Inflammatory macrophage (primary cell): ENCODE data around the gene USP24.
A peak's percentile ranks its signal among the peaks of the same experiment; 100 is the strongest.
"Not testable (repeated sequence)": the region's sequence is repeated elsewhere in the genome, so short reads cannot be mapped to it uniquely, and the experiment has no call there.

Source experiments
- DNase-seq, 2 donors: peaks; one replicate each; pipeline ENCODE4 v3.0.0-alpha.2; 2020 to 2022

The USP24 gene

DNA sequence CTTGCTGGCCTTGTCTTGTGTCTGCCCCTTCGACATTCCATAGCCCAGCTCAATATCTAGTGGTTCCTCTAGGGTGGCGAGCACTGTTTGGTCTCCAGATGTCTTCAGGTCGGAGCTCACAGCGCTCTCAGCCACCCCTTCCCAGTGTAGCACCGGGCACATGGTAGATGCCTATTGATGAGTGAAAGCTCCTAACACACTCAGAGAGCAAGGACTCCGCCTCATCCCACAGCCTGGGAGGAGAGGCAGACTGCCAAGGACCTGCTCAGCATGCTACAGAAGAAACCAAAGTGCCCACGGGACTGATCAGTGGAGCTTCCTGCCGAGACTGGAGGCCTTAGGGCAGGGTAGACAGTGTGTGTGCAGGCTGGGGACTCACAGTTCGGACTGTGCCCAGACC lies 164.9 kb downstream of the USP24 start:
- DNase-seq: no peak

DNA sequence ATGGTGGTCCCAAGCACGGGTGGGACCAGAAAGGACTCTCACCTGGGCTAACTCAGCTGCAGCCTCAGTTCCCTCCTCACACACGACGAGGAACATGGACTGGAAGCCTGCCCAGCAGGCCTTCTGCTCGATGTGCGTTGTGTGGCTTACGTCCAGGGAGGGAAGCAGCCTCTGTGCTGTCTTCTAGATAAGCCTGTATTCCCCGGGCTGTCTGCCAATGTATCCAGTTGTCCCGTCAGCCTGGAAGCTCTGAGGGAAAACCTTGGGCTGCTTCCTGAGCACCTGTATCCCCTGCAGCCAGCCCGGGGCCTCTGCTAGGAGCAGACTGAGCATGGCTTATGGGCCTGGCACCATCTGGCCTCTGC lies 165.3 kb downstream of the USP24 start:
- DNase-seq: no peak

DNA sequence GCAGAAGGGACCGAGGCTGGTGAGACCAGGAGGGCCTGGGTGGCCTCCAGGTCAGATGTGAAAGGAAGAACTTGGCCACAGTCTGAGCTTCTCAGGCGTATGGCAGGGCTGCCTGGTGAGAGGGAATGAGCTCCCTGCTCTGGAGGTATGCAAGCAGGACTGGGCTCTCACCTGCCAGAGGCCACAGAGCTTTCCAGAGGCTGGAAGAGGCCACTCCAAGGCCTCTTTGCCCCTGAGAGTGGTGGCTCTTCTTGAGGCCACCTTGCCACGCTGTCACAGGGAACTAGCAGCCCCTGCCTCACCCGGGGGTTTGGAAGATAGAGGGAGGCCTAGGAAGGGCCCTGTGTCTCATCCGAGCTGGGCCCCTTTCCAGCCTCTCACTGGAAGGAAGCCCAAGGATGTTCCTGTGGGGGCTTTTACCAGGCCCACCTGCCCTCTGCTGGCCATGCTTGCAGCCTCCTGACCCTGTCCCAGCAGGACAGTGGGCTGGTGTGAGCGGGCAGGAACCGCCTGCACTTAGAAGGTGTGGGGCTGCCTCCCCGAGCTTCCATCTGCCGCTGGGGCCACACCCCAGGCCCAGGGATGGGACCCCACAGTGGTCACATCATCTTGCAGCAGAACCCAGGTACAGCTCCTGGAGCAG lies 165.8 kb downstream of the USP24 start:
- DNase-seq: no peak

DNA sequence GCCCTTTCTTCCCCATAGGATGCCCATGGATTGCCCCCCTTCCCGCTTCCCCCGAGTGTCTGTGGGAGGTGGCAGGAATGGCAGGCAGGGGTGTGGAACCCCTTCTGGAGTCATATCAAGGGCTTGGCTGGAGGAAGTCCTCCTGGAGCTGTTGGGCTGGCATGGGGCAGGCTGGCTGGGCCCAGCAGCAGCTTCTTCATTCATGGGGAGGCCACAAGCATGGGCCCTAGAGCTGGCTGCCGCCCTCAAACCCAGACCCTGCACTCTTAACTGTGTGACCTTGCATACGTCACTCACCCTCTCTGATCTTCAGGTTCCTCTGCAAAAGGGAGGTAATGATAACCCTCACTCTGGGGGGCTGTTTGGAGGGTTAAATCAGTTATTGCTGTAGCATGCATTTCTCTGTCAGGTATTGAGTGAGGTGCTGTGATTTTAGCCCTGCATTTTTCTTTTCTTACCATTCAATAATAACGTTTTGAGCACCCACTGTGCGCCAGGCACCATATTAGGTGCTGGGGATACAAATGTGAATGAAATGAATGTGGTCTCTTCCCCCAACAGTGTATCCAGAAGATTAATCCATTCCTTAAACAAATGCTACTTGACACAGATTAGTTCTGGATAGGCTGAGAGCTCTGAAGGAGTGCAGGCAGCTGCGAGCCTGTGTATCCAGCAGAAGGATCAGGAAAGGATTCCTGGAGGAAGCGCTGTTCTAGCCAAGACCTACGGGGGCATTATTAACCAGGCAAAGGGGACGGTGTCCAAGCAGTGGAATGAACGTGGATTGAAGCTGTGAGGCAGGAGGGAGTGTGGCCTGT lies 166.5 kb downstream of the USP24 start:
- no peak for DNase-seq

DNA sequence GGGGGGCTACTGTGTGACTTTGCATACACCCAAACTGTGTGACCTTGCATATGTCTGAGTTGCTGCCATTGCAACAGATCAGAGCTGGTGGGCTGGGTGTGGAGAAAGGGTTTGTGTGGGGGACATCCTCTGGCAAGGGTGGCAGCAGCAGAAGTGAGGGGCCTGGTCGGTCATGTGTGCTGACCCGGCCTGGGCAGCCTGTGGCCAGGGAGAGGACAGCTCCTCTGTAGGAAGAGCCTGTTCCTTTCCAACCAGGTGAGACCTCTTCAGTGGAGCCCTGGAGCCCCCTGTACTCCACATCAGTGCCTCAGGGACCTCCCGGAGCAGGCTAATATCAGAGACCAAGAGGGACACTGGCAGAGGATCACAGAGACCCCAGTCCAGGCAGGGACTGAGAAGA lies 167.6 kb downstream of the USP24 start:
- DNase-seq: no peak

DNA sequence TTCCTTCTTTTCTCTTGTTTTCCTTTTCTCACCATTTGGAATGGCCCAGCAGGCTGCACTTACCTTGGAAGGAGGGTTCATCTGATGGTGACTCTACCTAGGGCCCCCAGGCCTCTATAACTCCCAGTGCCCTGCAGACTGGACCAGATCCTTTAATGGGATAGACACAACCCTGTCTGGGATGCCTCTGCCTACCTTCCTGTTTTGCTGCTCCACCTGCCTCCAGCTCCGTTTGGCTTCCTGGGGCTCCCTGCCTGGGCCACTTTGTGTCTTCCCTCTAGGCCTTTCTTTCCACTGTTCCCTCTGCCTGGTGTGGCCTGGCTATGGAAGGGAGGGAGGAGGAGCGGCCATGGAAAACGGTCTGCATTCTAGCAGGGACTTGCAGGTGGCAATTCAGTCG lies 168.3 kb downstream of the USP24 start:
- no peak for DNase-seq

DNA sequence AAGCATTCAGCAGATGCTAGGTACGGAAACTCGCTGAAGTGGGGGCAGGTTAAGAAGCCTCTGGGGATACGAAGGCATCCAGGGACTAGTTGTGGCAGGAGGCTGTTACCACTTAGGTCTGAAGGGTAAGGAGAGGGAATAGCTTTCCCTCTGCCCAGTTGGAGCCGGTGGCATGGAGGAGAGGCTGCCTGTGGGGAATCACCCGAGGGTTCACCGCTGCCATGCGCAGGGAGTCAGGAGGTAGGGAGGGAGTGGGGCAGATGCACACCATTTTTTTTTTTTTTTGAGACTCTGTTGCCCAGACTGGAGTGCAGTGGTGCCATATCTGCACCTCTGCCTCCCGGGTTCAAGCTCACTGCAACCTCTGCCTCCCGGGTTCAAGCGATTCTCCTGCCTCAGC lies 169.7 kb downstream of the USP24 start:
- no peak for DNase-seq

DNA sequence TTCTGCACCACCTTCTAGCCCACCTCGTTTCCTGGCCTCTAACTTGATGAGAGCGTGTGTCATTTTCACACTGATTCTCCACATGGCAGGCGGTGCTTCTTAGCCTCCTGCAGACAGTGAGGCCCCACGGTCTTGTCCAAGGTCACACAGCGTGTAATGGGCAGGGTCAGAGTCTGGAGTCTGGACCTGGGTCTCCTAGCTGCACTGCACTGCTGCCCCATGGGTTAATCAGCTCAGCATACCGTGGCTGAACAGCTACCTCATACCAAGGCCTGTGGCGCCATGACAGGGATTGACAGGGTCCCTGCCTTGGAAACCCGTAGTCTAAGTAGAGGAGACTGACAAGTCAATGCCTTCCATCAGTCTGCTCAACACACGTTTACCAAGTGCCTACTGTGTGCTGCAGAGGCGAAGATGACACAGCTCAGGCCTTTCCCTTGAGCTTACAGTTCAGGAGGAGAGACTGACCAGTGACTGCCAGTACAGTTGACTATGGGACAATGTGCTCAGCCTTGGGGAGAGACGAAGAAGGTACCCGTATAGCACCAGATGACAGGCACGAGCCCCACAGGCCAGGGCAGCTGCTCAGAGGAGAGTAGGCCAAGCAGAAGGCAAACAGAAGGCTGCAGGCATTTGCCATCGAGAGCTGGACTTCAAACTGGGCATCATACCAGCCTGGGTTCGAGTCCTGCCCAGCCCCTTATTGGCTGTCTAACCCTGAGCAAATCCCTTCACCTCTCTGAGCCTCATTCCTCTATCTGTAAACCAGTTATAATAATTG lies 170.4 kb downstream of the USP24 start:
- DNase-seq: no peak

DNA sequence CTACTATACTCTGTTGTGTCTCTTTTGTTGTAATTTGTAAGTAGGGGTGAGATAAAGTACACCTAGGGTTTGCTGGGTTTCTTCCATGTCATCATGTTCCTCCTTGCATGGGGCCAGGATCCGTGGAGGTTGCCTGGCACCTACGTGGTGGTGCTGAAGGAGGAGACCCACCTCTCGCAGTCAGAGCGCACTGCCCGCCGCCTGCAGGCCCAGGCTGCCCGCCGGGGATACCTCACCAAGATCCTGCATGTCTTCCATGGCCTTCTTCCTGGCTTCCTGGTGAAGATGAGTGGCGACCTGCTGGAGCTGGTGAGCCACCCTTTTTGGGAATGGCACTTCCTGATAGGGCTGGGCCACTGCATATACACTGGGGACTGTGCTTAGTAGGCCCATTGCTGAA lies 171.4 kb downstream of the USP24 start:
- DNase-seq: no peak

DNA sequence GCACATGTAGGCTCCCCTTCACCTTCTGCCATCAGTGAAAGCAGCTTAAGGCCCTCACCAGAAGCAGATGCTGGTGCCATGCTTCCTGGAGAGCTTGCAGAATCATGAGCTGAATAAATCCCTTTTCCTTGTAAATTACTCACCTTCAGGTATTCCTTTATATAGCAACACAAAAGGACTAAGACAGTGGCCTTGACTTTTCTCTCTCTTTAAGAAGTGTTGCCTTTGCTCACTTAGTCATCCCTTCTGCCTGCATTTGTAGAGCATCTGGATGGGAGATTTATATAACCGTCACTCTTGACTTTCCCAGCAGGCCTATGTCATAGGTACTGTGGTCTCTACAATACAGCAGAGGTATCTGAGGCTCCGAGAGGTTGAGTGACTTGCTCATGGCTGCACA lies 172.2 kb downstream of the USP24 start:
- no peak for DNase-seq

DNA sequence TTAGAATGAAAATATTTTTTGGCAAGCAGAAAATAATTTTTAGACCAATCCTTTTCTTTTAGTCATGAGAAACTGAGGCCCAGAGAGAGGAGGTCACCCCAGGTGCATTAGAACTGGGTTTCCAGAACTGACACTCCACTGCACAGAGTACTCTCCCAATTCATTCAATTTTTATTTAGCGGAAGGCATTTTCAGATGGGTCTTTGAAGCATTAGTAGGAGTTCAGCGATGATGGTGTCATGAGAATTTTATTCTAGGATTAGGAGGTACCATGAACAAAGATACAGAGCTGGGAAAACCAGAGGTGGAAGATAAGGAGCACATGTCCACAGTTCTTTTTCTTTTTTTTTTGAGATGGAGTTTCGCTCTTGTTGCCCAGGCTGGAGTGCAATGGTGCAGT lies 173.6 kb downstream of the USP24 start:
- DNase-seq: no peak

DNA sequence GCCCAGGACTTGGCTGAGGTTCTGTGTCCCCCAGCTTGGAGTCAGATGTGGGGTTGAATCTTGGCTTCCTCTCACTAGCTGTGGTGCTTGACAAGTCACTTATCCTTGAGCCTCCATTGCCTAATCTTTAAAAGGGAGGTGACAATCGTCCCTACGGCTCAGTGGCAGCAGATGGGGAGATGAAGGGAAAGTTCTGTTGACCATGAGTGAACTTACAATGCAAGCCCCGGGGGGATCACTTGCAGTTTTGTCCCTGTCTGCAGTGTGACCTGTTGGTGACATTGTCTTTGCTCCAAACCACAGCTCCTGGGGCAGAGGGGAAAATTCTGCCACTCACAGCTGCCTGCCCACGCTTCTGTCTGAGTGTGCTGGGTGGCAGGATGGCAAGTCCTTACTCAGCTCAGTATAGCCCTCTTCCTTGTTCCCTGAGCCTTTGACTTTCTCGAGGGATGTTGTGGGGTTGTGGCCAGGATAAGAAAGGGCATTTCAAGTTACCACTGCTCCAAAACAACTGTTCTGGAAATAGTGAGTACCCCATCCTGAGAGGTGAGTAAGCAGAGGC lies 174.2 kb downstream of the USP24 start:
- DNase-seq: no peak

DNA sequence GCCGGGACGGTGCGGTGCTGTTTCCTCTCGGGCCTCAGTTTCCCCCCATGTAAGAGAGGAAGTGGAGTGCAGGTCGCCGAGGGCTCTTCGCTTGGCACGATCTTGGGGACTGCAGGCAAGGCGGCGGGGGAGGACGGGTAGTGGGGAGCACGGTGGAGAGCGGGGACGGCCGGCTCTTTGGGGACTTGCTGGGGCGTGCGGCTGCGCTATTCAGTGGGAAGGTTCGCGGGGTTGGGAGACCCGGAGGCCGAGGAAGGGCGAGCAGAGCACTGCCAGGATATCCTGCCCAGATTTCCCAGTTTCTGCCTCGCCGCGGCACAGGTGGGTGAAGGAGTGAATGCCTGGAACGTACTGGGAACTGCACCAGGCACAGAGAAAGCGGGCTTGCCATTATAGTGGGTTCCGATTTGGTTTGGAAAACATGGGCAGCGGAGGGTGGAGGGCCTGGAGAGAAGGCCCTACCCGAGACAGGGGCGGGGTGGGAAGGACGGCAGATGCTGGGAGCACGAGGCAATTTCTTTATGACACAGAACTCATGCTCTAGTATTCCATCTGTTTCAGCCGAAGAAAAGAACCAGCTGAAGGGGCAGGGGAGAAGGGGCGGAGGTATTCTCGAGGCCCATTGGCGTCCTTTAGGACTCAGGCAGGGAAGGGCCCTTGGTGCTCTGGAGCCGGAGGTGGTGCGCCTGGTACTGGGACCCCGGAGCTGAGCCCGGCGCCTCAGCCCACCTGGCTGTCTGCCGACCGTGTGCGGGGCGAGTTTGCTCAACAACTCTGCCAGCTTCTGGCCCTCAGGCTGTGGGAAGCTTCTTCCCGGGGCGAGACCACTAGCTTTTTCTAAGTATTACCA lies 174.9 kb downstream of the USP24 start:
- no peak for DNase-seq

DNA sequence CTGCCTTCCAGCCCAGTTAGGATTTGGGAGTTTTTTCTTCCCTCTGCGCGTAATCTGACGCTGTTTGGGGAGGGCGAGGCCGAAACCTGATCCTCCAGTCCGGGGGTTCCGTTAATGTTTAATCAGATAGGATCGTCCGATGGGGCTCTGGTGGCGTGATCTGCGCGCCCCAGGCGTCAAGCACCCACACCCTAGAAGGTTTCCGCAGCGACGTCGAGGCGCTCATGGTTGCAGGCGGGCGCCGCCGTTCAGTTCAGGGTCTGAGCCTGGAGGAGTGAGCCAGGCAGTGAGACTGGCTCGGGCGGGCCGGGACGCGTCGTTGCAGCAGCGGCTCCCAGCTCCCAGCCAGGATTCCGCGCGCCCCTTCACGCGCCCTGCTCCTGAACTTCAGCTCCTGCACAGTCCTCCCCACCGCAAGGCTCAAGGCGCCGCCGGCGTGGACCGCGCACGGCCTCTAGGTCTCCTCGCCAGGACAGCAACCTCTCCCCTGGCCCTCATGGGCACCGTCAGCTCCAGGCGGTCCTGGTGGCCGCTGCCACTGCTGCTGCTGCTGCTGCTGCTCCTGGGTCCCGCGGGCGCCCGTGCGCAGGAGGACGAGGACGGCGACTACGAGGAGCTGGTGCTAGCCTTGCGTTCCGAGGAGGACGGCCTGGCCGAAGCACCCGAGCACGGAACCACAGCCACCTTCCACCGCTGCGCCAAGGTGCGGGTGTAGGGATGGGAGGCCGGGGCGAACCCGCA lies 175.7 kb downstream of the USP24 start, which contains the start of gene PCSK9:
Gene PCSK9 (plus strand): TSS at position 207 of the 741 bp plus-strand sequence. CDS start 290 bp downstream, at position 497.
- DNase-seq: no peak

DNA sequence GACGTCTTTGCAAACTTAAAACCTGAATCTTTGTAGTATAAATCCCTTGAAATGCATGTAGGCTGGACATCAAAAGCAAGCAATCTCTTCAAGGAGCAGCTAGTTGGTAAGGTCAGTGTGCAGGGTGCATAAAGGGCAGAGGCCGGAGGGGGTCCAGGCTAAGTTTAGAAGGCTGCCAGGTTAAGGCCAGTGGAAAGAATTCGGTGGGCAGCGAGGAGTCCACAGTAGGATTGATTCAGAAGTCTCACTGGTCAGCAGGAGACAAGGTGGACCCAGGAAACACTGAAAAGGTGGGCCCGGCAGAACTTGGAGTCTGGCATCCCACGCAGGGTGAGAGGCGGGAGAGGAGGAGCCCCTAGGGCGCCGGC lies 176.2 kb downstream of the USP24 start:
- DNase-seq: no peak

DNA sequence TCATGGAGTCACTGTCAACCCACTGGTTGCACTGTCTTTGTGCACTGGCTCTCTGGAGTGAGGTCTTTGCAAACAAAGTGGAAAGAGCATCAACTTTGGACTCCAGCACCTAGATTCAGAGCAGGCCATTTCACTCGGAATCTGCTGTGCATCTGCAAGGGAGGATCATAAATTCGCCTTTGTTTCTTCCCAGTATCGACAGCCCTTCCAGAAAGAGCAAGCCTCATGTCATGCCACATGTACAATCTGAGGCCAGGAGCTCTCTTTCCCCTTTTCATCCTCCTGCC lies 176.7 kb downstream of the USP24 start:
- DNase-seq: no peak

DNA sequence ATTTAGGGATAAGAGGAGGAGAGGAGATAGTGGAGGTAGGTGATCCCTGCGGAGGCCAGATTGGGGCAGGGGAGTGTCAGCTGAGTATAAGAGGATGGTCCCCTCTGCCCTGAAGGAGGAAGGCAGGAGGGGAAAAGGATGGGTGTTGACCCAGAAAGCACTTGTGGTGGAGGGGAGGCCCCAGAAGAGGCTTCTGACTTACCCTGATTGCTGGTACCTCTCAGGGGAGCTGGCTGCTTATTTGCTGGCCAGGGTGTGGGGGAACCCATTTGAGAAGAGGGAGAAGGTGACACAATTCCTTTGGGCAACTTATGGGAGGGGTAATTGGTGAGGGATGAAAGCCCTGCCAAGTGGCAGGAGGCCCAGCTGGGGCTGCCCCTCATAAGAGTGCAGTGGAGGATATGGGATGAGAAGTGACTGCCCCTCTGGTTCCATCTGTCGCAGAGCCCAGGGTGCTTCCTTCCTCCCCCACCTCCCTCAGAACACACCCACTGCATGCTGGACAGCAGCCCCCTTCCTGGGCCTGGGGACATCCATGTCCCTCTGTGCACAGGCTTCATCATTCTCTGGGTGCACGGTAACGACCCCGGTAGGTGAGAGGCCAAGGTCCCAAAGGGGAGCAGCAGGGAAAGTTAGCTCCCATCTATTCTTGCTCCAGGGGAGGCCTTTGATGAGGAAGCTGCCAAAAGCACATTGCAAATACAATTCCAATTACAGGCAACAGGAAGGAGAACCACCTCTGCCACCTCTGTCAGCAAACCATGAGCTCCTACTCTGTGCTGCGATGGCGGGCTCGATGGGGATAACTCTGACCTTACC lies 177.2 kb downstream of the USP24 start:
- DNase-seq: no peak

DNA sequence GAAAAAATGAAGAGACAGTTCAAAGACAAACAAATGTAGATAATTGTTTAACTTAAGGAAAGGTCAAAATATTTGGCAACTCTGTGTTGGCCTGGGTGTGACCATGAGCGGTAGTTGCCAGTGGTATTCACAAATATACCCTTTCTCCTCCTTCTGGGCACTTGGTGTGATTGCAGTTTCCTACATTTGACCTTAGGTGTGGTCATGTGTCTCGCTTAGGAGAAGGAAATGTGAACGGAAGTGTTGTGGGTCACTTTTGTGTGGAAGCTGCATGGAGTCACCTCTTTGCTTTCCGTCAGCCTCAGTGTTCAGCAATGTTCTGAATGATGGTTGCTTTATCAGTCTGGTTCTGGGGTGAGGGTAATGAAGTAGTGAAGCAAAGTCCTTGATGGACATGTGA lies 179.3 kb downstream of the USP24 start:
- peak; percentile 51 to 63 for DNase-seq

DNA sequence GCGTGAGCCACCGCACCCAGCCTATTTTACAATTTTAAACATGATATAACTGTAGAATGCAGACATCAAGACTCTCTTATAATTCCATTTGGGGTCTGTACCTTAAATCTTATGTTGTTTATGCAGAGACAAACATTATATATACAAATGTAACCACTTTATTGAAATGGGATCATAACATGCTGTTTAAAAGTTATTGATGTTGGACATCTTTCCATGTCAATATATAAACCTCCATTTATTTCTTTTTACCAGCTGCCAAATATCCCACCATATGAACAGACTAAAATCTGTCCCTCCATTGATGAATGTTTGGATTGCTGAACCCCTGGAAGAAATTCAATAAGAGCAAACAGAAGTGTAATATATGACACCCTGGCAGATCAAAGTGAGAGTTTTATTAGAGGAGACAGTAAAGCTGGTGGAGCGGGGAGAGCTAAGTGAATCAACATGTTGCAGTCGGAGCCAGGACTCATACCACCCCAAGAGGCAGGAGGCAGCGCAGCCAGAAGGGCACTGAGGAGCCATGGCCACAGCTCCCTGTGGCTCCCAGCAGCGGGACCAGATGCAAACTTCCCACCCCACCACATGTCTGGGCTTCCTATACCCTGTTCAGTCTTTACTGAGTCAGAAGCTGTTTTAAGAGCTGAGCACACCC lies 180.6 kb downstream of the USP24 start:
- no peak for DNase-seq

DNA sequence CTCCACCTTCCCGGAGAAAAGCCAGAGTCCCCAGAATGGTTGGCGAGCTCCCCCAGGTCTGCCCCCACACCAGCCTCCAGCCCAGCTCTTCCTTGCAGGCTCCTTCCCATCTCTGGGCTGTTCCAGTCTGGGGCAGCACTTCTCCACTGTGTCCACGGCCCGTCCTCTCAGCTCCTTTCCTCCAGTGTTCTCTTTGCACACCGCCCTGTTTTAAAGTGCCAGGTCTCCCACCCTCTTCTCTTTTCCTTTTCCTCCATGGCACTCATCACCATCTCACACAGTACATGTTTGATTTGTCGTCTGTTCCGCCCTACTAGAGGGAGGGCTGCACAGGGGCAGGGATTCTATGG lies 181.9 kb downstream of the USP24 start:
- DNase-seq: no peak

DNA sequence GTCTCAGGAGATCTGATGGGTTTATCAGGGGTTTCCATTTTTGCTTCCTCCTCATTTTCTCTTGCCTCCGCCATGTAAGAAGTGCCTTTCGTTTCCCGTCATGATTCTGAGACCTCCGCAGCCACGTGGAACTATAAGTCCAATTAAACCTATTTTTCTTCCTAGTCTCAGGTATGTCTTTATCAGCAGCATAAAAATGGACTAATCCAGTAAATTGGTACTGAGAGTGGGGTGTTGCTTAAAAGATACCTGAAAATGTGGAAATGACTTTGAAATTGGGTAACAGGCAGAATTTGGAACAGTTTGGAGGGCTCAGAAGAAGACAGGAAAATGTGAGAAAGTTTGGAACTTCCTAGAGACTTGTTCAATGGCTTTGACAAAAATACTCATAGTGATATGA lies 184.1 kb downstream of the USP24 start:
- DNase-seq: not testable (repeated sequence)
